GM18870 (cell line): ENCODE results near the gene CUX1.
"Not testable (repeated sequence)": the region's sequence is repeated elsewhere in the genome, so short reads cannot be mapped to it uniquely, and the experiment has no call there.

ENCODE experiments used
- ATAC-seq: cut with Tn5 transposase; IDR thresholded peaks from one replicate; pipeline ENCODE4 v1.9.1; 2021; ENCODE audit warnings: moderate library complexity; ENCODE audit not compliant: unreplicated experiment

The CUX1 gene

DNA sequence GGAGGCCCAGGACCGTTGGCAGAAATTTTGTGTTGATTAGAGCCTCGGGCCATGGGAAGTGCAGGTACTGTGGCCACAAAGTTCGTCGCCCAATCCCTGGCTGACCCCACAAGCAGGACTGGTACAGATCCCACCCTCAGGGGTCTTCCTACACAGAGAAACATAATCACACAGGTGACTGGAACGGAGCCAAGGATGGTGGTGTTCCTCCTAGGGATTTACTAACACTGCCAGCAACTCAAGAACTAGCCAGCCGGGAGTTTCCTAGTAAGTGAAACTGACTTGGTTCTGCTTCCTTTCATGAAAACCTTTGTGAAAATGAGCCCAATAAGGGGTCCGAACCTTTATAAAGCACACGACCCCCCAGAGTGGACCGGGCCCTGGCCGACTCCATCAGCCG lies 5.7 kb downstream of the CUX1 start:
- no peak for ATAC-seq

DNA sequence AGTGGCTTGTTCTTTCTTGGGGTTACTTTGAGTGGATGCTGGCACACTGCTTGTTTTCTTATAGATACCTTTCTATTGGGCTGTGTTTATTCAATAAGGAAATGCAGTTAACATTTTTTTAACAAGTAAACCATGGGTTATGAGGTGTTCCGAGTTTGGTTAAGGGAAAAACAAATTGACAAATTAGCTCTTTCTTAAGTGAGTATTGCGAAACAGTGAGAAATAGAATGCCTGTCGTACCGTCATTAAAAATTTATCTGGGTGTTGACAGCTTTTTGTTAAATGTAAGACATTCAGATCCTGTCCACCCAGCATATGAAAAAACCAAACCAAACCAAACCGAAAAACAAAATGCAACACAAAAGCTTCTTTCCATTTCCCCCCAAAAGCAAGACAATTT lies 6.2 kb downstream of the CUX1 start:
- no peak for ATAC-seq

DNA sequence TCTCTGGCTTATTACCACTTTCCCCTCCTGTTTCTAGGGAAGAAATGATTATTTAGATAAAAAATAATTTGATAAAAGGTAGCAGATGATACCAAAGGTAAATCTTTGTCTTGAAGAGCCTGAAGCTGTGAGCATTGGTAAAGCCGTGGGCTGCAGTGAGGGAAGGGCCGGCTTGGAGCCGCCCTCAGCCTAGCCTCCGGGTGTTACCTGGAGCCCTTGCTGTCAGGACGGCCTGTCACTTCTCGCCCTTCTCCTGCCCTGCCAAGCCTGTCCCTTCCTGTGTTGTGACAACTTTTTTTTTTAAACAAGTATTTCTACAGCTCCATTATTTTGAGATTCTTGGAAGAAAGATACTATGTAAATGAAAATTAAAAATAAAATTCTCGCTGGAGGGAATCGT lies 7.0 kb downstream of the CUX1 start:
- ATAC-seq = no peak

DNA sequence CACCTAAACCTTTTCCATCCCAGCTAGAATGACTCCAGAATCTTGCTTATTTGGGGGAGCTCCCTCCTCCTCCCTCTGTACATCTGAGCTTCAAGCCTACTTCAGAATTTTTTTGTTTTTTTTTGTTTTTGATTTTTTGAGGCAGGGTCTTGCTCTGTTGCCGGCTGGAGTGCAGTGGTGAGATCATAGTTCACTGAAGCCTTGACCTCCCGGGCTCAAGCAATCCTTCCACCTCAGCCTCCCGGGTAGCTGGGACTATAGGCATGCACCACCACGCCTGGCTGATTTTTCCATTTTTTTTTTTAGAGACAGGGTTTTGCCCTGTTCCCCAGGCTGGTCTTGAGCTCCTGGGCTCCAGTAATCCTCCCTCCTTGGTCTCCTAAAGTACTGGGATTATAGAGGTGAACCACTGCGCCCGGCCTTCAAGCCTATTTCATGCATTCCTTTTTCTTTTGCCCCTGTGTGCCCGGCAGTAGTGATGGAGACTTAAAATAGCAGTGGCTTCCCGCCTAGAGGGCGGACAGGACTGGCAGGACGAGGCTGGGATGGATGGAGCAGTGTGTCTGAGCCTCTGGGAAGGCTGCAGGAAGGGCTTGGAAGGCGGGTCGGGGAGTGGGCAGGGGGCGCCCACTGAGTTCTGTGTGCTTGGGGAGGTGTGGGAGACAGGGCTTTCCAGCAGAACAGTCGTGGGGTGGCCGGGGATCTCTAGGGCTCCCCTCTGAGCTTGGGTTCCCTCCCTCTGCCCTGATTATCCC lies 8.8 kb downstream of the CUX1 start:
- ATAC-seq = no peak

DNA sequence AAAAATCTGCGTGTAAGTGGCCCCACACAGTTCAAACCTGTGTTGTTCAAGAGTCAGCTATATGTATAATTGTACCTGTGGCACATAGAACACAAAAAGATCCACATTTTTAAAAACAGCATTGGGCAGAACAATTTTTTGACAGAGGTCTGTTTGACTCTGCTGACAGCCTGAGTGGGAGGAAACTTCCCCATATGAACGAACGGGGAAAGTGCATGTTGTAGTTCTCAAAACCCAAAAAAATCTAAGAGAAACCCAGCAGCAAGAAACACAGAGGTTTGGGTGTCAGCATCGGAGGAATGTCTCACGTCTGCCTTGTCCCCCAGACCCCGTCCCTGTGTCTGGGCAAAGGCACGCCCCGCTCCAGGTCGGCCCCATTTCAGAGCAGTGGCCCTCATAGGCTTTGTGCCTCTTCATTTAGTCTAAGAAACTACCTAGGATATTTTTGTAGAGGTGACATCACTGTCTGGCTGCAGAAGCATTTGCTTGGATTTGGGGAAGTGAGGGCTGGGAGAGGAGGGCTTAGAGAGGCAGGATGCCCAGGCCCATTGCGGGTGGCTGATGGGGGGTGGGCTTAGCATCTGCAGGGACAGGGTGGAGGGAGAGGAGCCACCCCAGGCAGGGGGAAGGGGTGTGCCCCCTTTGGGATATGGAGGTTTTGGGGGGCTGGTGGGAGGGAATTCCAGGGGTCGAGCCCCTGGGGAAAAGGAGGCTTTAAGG lies 11.0 kb downstream of the CUX1 start:
- no peak for ATAC-seq

DNA sequence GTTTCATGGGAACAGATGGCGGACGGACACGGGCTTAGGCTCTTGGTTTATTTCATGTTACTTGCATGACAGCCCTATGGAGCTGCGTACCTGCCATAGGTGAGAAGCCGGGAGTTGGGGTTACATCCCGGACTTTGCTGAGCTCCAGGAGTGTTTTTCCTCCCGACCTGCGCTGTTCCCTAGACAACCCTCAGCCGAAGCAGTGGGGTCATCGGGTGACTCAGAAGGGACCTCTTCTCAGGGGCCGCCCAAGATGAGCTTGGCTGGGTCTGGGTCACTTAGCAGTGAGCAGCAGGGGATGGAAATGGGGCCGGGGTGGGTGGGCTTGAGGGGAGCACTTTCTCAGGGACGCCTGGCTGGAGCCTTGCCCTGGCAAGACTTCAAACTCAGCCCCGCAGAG lies 11.9 kb downstream of the CUX1 start:
- ATAC-seq = no peak

DNA sequence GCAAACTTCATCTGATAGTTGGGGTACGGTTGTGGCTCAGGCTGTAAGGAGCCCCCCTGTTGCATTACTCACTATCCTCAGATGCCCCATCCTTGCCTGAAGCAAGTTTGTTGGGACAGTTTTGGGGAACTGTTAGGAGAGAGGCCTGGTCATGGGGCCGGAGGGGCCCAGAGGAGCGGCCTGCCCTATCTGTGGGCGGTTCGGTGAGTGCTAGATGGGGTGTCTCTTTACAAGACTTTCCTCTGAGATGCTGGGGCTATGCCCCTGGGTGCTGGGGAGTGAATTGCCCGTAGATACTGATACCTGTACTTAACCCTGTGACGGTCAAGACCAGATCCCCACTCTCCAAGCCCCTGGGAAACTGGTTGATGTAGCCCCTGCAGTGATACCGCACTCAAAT lies 12.4 kb downstream of the CUX1 start:
- ATAC-seq = no peak

DNA sequence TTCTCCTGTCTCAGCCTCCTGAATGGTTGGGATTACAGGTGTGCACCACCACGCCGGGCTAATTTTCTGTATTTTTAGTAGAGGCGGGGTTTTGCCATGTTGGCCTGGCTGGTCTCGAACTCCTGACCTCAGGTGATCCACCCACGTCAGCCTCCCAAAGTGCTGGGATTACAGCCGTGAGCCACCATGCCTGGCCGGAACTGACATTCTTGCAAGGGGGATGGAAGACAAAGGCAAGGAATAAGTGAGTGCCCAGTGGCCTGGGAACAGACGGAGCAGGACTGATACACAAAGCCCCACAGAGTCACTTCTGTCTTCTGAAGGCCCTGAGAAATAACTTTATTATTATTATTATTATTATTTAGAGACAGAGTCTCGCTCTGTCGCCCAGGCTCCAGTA lies 14.0 kb downstream of the CUX1 start:
- ATAC-seq = not testable (repeated sequence)

DNA sequence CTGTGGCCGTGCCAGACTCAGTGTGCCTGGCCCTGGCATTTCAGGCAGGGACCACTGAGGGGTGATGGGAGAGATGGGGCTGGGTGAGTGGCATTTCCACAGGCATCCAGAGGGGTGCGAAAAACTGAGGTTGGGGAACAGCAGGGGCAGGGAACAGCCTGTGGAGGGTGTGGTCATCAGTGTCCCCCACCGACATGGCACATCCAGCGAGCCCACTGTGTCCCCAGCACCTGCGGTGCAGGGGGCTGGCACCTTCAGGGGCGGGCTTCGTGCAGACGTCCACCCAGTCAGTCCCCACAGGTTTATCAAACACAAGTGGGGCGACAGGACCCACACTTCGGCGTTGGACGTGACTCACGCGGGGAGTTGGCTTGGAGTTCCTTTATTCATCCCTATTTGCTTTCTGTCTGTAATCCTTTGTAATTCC lies 14.8 kb downstream of the CUX1 start:
- ATAC-seq = no peak

DNA sequence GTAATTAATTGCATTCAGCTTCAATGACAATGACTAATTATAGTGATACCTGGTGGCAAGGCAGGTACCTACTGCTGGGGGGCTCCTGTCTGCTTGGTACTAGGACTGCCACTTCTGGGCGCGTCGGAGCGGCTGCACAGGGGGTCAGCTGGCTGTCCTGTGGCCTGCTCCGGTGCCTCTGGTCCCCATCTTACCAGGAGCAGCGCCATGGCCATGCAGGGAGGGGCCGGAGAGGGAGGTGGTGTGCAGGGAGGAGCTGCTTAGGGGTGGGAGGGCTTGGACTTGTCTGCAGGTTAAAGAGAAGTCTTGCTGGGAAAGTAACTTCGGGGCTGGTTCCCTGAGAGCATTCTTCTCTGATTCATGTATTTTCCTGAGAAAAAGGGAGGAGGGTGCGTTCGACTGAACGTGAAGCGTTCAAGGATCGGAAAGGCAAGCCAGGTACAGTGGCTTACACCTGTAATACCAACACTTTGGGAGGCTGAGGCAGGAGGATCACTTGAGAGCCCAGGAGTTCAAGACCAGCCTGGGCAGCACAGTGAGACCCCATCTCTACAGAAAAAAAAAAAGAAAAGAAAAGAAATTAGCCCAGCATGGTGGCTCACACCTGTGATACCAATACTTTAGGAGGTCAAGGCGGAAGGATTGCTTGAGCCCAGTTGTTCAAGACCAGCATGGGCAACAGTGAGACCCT lies 15.4 kb downstream of the CUX1 start:
- no peak for ATAC-seq

DNA sequence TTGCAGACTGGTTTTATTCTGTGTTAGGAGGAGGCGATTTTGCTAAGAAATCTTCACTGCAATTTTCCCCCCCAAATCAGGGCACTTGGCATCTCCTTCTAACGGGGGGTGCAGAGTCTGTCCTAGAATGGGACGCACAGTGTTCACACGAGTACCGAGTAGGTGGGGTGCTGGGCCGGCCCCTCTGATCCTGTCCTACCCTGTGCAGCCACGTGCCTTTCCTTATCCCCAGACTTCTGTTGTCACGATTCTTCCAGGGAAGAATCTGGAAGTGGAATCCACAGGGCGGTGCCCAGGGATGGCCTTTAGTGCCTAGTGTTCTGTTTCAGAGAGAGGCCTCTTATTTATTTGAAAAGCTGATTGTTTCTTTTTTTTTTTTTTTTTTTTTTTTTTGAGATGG lies 16.4 kb downstream of the CUX1 start:
- no peak for ATAC-seq

DNA sequence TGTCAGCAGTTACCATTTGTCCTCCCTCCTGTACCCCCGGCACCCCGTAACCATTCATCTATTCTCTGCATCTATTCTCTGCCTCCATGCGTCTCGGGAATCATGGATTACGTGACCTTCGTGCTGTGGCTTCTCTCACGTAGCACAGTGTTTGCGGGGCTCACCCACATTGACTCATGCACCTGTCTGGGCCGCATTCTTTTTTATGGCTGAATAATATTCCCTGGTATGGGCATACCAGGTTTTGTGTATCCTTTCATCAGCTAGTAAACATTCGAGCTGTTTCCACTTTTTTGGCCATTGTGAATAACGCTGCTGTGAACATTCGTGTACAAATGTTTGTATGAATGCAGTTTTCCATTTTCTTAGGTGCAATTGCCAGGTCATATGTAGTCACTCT lies 17.7 kb downstream of the CUX1 start:
- no peak for ATAC-seq

DNA sequence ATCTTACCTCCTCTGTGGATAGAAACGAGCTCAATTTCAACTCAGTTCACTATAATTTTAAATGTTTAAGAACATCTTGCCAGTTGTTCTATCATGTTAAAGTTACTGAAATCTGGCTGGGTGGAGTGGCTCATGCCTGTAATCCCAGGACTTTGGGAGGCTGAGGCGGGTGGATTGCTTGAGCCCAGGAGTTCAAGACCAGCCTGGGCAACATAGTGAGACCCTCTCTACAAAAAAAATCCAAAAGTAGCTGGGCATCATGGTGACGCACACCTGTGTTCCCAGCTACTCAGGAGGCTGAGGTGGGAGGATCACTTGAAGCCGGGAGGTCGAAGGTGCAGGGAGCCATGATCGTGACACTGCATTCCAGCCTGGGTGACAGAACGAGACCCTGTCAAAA lies 20.0 kb downstream of the CUX1 start:
- ATAC-seq = not testable (repeated sequence)

DNA sequence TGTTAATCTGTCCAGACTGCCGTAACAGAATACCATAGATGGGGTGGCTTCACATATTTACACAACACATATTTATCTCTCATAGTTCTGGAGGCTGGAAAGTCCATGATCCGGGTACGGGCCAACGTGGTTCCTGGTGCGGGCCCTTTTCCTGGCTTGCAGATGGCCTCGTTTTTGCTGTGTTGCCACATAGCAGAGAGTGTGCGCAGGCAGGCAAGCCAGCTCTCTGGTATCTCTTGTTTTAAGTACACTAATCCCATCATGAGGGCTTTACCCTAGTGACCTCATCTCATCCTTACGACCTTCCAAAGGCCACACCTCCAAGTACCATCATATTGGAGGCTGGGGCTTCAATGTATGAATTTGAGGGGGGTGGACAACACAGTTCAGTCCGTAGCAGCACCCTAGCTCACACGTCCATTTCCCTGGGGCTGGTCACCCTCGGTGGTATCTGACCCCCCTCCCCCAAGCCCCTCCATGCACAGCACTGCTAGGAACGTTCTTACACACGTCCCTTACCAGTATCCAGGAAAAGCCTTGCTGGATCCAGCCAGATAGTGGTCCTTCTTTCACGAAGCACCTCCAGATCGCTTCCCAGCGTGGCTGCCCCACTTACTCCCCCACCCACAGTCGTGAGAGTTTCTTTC lies 21.5 kb downstream of the CUX1 start:
- no peak for ATAC-seq

DNA sequence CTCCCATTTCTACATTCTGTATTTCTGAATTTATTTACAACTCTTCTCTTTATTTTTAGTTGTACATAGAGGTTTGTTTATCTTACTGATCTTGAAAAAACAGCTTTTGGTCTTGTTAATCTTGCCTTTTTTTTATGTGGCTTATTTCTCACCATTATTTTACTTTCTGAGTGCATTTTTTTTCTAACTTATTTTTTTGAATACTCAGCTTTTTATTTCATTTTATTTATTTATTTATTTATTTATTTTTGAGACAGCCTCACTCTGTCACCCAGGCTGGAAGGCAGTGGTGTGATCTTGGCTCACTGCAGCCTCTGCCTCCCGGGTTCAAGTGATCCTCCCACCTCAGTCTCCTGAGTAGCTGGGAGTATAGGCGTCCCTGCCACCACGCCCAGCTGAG lies 23.9 kb downstream of the CUX1 start:
- ATAC-seq = no peak

DNA sequence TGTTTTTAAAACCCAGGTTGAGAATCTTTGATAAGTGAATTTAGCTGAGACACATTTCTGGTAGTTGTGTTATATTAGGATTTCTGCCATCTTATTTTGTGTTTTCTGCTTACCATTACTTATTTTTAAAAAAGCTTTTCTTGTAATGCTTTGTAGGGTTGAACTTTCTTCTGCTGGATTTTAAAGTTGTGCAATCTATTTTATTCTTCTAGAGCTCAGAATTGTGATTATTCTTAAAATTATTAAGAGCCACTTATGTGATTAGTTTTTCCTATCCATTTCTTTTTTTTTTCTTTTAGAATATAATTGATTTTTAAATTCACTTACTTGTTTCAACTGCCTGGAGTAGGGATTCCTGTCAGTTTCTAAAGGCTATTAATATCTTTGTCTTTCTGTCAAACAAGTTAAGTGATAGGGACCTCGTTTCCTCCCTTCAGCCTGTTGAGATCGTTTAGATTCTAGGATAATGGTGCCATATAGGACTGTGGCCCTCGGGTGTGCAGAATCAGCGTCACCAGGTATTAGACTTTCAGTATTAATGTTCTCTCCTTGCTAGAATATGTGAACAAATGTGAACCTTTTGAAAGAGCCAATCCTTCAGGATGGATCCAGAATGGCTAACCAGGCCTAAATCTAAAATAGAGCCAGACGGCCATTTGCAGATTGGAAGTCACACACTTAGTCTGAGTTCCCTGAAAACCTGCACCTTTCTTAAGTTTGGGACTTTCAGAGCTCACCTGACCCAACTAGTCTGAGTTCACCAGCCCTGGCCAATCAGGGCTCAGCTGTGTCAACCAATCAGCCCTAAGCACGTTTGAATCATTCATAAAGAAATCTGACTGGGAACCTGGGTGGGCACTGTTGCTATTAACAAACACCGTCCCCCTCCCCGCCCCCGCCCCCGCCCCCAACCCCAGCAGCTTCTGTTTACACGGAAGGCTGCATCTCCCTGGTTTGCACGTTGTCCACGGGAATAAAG lies 26.2 kb downstream of the CUX1 start:
- ATAC-seq = no peak

DNA sequence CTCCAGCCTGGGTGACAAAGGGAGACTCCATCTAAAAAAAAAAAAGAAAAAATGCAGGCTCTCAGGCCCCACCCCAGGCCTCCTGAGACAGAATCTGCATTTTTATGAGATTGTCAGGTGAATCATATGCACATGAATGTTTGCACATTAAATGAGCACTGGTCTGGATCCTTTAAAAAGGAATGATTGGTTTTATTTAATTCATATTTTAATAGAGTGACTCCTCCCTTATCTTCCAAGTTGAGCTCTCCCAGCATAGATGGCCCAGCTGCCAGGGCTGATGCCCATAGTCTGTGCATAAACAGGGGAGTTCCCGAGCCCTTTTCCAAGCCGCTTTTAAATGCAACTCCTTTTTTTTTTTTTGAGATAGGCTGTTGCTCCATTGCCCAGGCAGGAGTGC lies 28.5 kb downstream of the CUX1 start:
- ATAC-seq = no peak

DNA sequence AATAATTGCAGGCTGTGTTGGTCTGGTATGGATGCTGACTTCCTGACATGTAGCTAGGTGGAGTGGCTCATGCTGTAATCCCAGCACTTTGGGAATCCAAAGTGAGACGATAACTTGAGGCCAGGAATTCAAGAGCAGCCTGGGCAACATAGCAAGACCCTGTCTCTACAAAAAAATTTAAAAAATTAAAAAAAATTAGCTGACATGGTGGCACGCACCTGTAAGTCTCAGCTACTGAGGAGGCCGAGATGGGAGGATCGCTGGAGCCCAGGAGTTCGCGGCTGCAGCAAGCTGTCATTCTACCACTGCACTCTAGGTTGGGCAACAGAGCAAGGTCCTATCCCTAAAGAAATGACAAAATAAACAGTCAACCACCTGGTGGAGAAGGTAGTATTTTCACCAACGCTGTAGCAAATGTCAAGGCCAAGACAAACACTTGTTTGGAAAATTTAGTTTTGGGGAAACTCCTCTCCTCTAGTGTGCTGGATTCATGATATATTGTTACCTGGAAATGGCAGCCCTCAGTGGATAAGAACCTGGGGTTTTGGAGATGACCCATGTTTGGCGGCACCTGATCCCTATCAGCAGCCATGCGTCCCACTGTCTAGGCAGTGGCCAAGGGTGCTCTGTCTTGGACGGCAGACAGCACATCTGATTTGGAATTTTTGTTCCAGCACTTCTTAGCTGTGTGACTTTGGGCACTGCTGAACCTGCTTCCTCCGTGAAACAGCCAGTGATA lies 29.5 kb downstream of the CUX1 start:
- no peak for ATAC-seq

DNA sequence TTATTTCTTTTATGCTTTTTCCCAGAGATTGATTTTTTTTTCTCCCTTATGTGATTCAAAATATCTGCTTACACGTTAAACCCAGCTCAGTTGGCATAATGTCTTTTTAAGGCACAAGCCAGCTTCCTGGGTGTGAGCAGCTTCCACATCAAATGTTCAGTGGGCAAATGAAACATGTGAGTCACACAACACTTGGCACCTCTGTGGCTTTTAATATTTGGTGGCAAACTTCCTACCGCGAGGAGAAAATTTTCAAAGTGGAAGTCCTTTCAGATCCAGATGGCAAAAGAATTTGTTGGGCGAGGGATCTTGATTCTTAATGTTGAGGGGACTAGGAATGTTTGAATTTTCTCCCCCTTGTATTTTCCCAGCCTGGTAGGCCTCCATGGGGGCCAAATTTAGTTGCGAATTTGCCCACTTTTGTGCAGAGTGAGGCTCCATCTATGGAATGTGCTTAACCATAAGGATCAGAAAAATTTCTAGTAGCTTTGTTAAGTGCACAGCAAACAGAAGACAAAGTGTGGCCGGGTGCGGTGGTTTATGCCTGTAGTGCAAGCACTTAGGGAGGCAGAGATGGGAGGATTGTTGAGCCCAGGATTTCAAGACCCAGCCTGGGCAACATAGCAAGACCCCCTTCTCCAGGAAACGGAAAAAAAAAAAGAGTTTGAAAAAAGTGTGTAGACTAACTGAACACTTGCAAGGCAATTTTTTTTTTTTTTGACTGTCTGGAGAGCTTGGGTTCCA lies 31.0 kb downstream of the CUX1 start:
- no peak for ATAC-seq
